OCI-LY1 (cell line): ENCODE measurements around the gene POLR1H.

Experiments
- H2AFZ ChIP-seq: fragments of 200-600 bp; sonication (generic), shearing (Covaris generic); 2 replicates; pipeline ENCODE4 v1.6.0; 2014; ENCODE audit warnings: antibody characterized with exemption, mild to moderate bottlenecking, low read length
- H3F3A ChIP-seq: fragments of 200-600 bp; sonication (generic), shearing (Covaris generic); 2 replicates; pipeline ENCODE4 v1.6.0; 2014; ENCODE audit warnings: mild to moderate bottlenecking, antibody characterized with exemption, low read length, moderate library complexity; ENCODE audit not compliant: insufficient read depth
- H3K27ac ChIP-seq: fragments of 200-600 bp; sonication (generic); 2 replicates; pipeline ENCODE4 v1.5.1; 2014; ENCODE audit warnings: low read length, mixed run types, mild to moderate bottlenecking, low read depth; ENCODE audit not compliant: poor library complexity, severe bottlenecking
- H3K27me3 ChIP-seq: fragments of 200-600 bp; sonication (generic); 2 replicates; pipeline ENCODE4 v1.6.0; 2014; ENCODE audit warnings: antibody characterized with exemption, mild to moderate bottlenecking, low read length, moderate library complexity; ENCODE audit not compliant: insufficient read depth
- H3K36me3 ChIP-seq: fragments of 200-600 bp; sonication (generic); 2 replicates; pipeline ENCODE4 v1.6.1; 2014; ENCODE audit warnings: mild to moderate bottlenecking, antibody characterized with exemption, low read length, moderate library complexity, mixed read lengths; ENCODE audit not compliant: insufficient read depth
- H3K4me1 ChIP-seq: fragments of 200-600 bp; sonication (generic); 2 replicates; pipeline ENCODE4 v1.5.1; 2014; ENCODE audit warnings: mild to moderate bottlenecking, low read length, moderate library complexity; ENCODE audit not compliant: insufficient read depth, severe bottlenecking
- H3K4me2 ChIP-seq: fragments of 200-600 bp; sonication (generic), shearing (Covaris generic); 2 replicates; pipeline ENCODE4 v1.6.1; 2014; ENCODE audit warnings: low read length
- H3K4me3 ChIP-seq: fragments of 200-600 bp; sonication (generic); 2 replicates; pipeline ENCODE4 v1.5.1; 2014; ENCODE audit warnings: low read length, low read depth, mild to moderate bottlenecking, mixed read lengths; ENCODE audit not compliant: poor library complexity, severe bottlenecking
- H3K79me2 ChIP-seq: fragments of 200-600 bp; shearing (Covaris generic); 2 replicates; pipeline ENCODE4 v1.6.1; 2016; ENCODE audit warnings: mixed run types, low read length, mixed read lengths; ENCODE audit not compliant: insufficient read depth
- H3K9ac ChIP-seq: fragments of 200-600 bp; sonication (generic), shearing (Covaris generic); 2 replicates; pipeline ENCODE4 v1.6.1; 2014; ENCODE audit warnings: mild to moderate bottlenecking, low read length, mixed read lengths
- H3K9me2 ChIP-seq: fragments of 200-600 bp; sonication (generic), shearing (Covaris generic); 2 replicates; pipeline ENCODE4 v1.6.1; 2014; ENCODE audit warnings: low read depth, mild to moderate bottlenecking, low read length, mixed read lengths
- H3K9me3 ChIP-seq: fragments of 200-600 bp; shearing (Covaris generic); 2 replicates; pipeline ENCODE4 v1.6.1; 2014; ENCODE audit warnings: low read length, mixed read lengths
- H4K20me1 ChIP-seq: fragments of 200-600 bp; sonication (generic), shearing (Covaris generic); 2 replicates; pipeline ENCODE4 v1.6.0; 2016; ENCODE audit warnings: mild to moderate bottlenecking, low read length; ENCODE audit not compliant: insufficient read depth
- EZH2 ChIP-seq: fragments of 200-600 bp; sonication (generic), shearing (Covaris generic); IDR thresholded peaks from 2 replicates; pipeline ENCODE4 v1.8.0; 2017; ENCODE audit warnings: borderline replicate concordance, mixed run types, mild to moderate bottlenecking, antibody characterized with exemption, low read length, moderate library complexity, mixed read lengths
- TF ChIP-seq, protein P1 (sequence below): fragments of 200-600 bp; sonication (generic), shearing (Covaris generic); IDR thresholded peaks from 2 replicates; pipeline ENCODE4 v1.5.1; 2017; ENCODE audit warnings: mild to moderate bottlenecking, antibody characterized with exemption, low read length, moderate library complexity, mixed read lengths

The POLR1H gene

GRCh38 chr6:30073489-30074235 is 12.6 kb downstream of the POLR1H start:
- H4K20me1 ChIP-seq: no peaks in the 10 kb centered on the region
- no peak for TF ChIP-seq EZH2
- TF ChIP-seq, protein P1, sequence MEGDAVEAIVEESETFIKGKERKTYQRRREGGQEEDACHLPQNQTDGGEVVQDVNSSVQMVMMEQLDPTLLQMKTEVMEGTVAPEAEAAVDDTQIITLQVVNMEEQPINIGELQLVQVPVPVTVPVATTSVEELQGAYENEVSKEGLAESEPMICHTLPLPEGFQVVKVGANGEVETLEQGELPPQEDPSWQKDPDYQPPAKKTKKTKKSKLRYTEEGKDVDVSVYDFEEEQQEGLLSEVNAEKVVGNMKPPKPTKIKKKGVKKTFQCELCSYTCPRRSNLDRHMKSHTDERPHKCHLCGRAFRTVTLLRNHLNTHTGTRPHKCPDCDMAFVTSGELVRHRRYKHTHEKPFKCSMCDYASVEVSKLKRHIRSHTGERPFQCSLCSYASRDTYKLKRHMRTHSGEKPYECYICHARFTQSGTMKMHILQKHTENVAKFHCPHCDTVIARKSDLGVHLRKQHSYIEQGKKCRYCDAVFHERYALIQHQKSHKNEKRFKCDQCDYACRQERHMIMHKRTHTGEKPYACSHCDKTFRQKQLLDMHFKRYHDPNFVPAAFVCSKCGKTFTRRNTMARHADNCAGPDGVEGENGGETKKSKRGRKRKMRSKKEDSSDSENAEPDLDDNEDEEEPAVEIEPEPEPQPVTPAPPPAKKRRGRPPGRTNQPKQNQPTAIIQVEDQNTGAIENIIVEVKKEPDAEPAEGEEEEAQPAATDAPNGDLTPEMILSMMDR: no peak
- no peaks in the 10 kb centered on the region for H3K9me3 ChIP-seq
- H3K36me3 ChIP-seq: no peaks in the 10 kb centered on the region
- H3K27me3 ChIP-seq: no peaks in the 10 kb centered on the region; the same call in 1 of the 2 replicates
- H3K79me2 ChIP-seq: no peaks in the 10 kb centered on the region
- no peaks in the 10 kb centered on the region for H3K9me2 ChIP-seq
- no peaks in the 10 kb centered on the region for H3K4me1 ChIP-seq
- H3K4me3 ChIP-seq: no peak overlapping the region
- no peak overlapping the region for H2AFZ ChIP-seq
- no peak overlapping the region for H3K9ac ChIP-seq
- H3F3A ChIP-seq: no peaks in the 10 kb centered on the region
- H3K27ac ChIP-seq: no peak overlapping the region
- H3K4me2 ChIP-seq: no peak overlapping the region

- no peaks in the 10 kb centered on the region for H4K20me1 ChIP-seq
- H3K27ac ChIP-seq: no peak overlapping the region
- no peak overlapping the region for H2AFZ ChIP-seq
- H3K9me3 ChIP-seq: no peaks in the 10 kb centered on the region
- no peak for TF ChIP-seq EZH2
- TF ChIP-seq, protein P1: no peak
- no peak overlapping the region for H3K9ac ChIP-seq
- no peaks in the 10 kb centered on the region for H3K4me1 ChIP-seq
- H3K36me3 ChIP-seq: no peaks in the 10 kb centered on the region
- H3K4me2 ChIP-seq: no peak overlapping the region
- no peaks in the 10 kb centered on the region; the same call in 1 of the 2 replicates for H3K27me3 ChIP-seq
- no peaks in the 10 kb centered on the region for H3F3A ChIP-seq
- H3K9me2 ChIP-seq: no peaks in the 10 kb centered on the region
- H3K79me2 ChIP-seq: no peaks in the 10 kb centered on the region
- H3K4me3 ChIP-seq: no peak overlapping the region
Observed at GRCh38 chr6:30074331-30075093, 13.4 kb downstream of the POLR1H start.

DNA sequence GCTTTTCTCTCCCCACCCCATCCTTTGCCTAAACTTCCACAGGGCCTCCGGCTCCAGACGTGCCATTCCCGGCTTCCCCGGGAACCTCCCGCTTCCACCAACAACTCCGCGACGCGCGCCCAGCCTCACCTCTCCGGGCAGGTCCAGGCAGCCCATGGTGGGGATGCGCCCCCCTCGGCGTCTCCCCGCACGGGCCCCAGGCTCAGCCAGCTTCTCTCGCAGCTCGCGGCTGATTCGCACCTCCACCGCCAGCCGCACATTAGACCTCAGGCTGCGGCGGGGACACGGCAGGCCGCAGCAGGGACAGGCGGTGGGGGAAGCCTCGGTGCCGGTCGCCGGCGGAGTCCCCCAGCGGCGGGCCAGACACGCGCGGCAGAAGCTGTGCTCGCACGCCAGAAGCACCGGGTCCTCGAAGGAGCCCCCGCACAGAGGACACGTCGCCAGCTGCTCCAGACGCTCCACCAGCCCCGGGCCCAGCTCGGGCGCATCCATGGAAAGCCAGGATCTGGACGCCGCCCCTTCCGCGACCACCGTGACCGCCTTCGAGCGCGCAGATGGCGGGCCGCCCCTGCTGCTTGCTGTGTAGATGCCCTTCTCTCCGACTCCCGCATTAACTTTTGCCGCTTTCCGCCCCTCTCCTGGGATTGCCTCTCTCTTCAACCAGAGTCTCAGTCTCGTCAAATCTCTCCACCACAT is 14.2 kb downstream of the POLR1H start, which contains the start of gene RNF39:
RNF39 (minus strand) TSS at position 676 of the 696 bp plus-strand sequence; CDS start at position 492, 184 bp downstream.
- H3K27me3 ChIP-seq: no peaks in the 10 kb centered on the region; the same call in 1 of the 2 replicates

More for the DNA sequence above, 14.2 kb downstream of the POLR1H start, which contains the start of gene RNF39:
- no peak within 1 kb of the TSS for H3K9ac ChIP-seq
- no peaks in the 10 kb centered on the region for H3K9me3 ChIP-seq
- no peaks in the 10 kb centered on the region for H3F3A ChIP-seq
- no peaks in the 10 kb centered on the region for H3K79me2 ChIP-seq
- H4K20me1 ChIP-seq: no peaks in the 10 kb centered on the region
- no peaks in the 10 kb centered on the region for H3K36me3 ChIP-seq
- TF ChIP-seq EZH2: no peak
- TF ChIP-seq, protein P1: no peak
- no peaks in the 10 kb centered on the region for H3K9me2 ChIP-seq
- no peak within 1 kb of the TSS for H3K4me2 ChIP-seq
- H3K27ac ChIP-seq: no peak within 1 kb of the TSS
- no peaks in the 10 kb centered on the region for H3K4me1 ChIP-seq
- no peak within 1 kb of the TSS for H2AFZ ChIP-seq
- no peak within 1 kb of the TSS for H3K4me3 ChIP-seq
